Measurements from ENCODE around the gene GRIA3. TPM values are rescaled to one million over a fixed set of nuclear protein-coding genes. Genes with fewer than 3 reads are reported as not detected.

Gene GRIA3
- total RNA-seq: 10 to 100 TPM in 2 of 4 donors, 1 to 10 TPM in 1, not detected in 1; 7.4 to 13.8 (median 12.4) TPM

- Histone ChIP-seq H3K27ac (no peak within 1 kb of the TSS), H3K4me3 (peak within 1 kb of the TSS; percentile 27 to 36), H3K4me1 (no peaks in the 10 kb centered on the region), H3K27me3 (no peaks in the 10 kb centered on the region), H3K9me3 (no peaks in the 10 kb centered on the region), H3K36me3 (no peaks in the 10 kb centered on the region)
- intact Hi-C loops (cut with DNase I; ENCODE audit: low total_unique reads): no loop called here
- DNase-seq: no peak
- TF ChIP-seq CTCF (IDR thresholded peaks at IDR 0.05) (peak in 1 of 4 experiments; percentile 17), POLR2A (IDR thresholded peaks at IDR 0.05) (no peak)
Observed at GRCh38 chrX:123184219-123184865, at the start of gene GRIA3. Gene GRIA3 (plus strand): TSS chrX:123184278. CDS start chrX:123184536, 258 bp downstream.

- no peak for TF ChIP-seq POLR2A (IDR thresholded peaks at IDR 0.05)
- TF ChIP-seq CTCF (IDR thresholded peaks at IDR 0.05): no peak
- Histone ChIP-seq H3K36me3 (no peaks in the 10 kb centered on the region), H3K4me1 (no peaks in the 10 kb centered on the region), H3K27ac (no peak overlapping the region), H3K27me3 (no peaks in the 10 kb centered on the region), H3K9me3 (no peaks in the 10 kb centered on the region), H3K4me3 (no peak overlapping the region)
- intact Hi-C loops (cut with DNase I; ENCODE audit: low total_unique reads): no loop called here
- no peak for DNase-seq
Observed at GRCh38 chrX:123138473-123138872, 45.6 kb upstream of the GRIA3 start.

- no peak for DNase-seq
- intact Hi-C loops (cut with DNase I; ENCODE audit: low total_unique reads): no loop called here
- no peaks in the 10 kb centered on the region for H3K4me1 ChIP-seq
- TF ChIP-seq POLR2A (IDR thresholded peaks at IDR 0.05) (no peak), CTCF (IDR thresholded peaks at IDR 0.05) (no peak)
- H3K27me3 ChIP-seq: no peaks in the 10 kb centered on the region
- no peaks in the 10 kb centered on the region for H3K9me3 ChIP-seq
- H3K36me3 ChIP-seq: no peaks in the 10 kb centered on the region
- no peak overlapping the region for H3K27ac ChIP-seq
- no peak overlapping the region for H3K4me3 ChIP-seq
Observed at GRCh38 chrX:123140454-123140853, 43.6 kb upstream of the GRIA3 start.

GRCh38 chrX:123140904-123141303 is 43.2 kb upstream of the GRIA3 start:
- Histone ChIP-seq H3K27ac (no peak overlapping the region), H3K27me3 (no peaks in the 10 kb centered on the region), H3K36me3 (no peaks in the 10 kb centered on the region), H3K4me1 (no peaks in the 10 kb centered on the region), H3K4me3 (no peak overlapping the region), H3K9me3 (no peaks in the 10 kb centered on the region)
- intact Hi-C loops (cut with DNase I; ENCODE audit: low total_unique reads): no loop called here
- TF ChIP-seq CTCF (IDR thresholded peaks at IDR 0.05): no peak
- no peak for TF ChIP-seq POLR2A (IDR thresholded peaks at IDR 0.05)
- DNase-seq: no peak

- Histone ChIP-seq H3K9me3 (no peaks in the 10 kb centered on the region), H3K4me1 (no peaks in the 10 kb centered on the region), H3K36me3 (no peaks in the 10 kb centered on the region), H3K4me3 (no peak overlapping the region), H3K27me3 (no peaks in the 10 kb centered on the region), H3K27ac (no peak overlapping the region)
- no peak for DNase-seq
- intact Hi-C loops (cut with DNase I; ENCODE audit: low total_unique reads): no loop called here
- no peak for TF ChIP-seq CTCF (IDR thresholded peaks at IDR 0.05)
- TF ChIP-seq POLR2A (IDR thresholded peaks at IDR 0.05): no peak
Observed at GRCh38 chrX:123153846-123154335, 30.2 kb upstream of the GRIA3 start.

Data from uterus (tissue), 4 donors.